ENCODE results near the gene CSF2RB. TPM values are rescaled to one million over a fixed set of nuclear protein-coding genes. Genes with fewer than 3 reads are reported as not detected.

CSF2RB gene
- total and polyA plus RNA-seq, 2 donors (not counting 3 experiments of a cell fraction or from before 2014, with no cell fraction given), result 20.6 to 68.2 TPM

DNA sequence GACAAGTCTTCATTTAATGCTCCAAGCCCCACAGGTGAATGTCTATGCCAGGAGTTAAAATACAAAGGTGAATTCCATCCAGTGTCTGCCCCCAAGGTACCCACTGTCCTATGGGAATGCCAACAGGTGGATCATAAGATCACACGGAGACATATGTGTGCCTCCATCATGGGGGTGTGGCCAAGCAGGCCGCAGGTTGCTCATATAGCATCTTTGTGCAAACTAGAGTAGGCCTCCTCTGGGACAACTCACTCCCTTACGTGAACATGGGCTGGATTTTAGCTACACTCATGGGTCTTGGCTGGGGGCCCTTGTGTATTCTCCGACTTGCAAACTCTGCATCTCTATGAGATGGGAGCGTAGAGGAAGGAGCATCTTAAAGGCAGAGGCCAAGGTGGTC, 45.7 kb upstream of the CSF2RB start:
- DNase-seq (ENCODE audit: low read depth, low spot score), result no peak
- dilution Hi-C loops (cut with MboI; ENCODE audit: extremely low pct_ligation_motif_present, low sequenced_read_pairs) (no loop called here), intact Hi-C loops (cut with micrococcal nuclease) (no loop called here)
- no peaks in the 10 kb centered on the region for H3K9me3 ChIP-seq (replicated peaks; ENCODE audit: control insufficient read depth, insufficient read depth, low read length)
- H4K20me1 ChIP-seq (replicated peaks; ENCODE audit: control insufficient read depth, extremely low read depth, insufficient read depth, low read length), result no peaks in the 10 kb centered on the region
- no peak for FAIRE-seq
- no peak overlapping the region for H2AFZ ChIP-seq (ENCODE audit: low read depth, low read length)
- no peak overlapping the region for H3K9ac ChIP-seq (replicated peaks; ENCODE audit: extremely low read depth, insufficient read depth, low read length)
- POLR2A ChIA-PET, result no interaction called here
- no peaks in the 10 kb centered on the region for H3K36me3 ChIP-seq (ENCODE audit: control insufficient read depth in 2 of 2, extremely low read depth in 1 of 2, insufficient read depth in 2 of 2, low read length in 2 of 2)
- TF ChIP-seq JUN (IDR thresholded peaks at IDR 0.05; ENCODE audit: borderline replicate concordance, insufficient read depth, insufficient read length, low read depth) (no peak), MYC (IDR thresholded peaks at IDR 0.05; ENCODE audit: low read depth, low read length) (no peak), GATA2 (IDR thresholded peaks at IDR 0.05; ENCODE audit: insufficient read depth, insufficient read length, low read depth, low read length) (no peak), FOS (IDR thresholded peaks at IDR 0.05; ENCODE audit: borderline replicate concordance, insufficient read depth, low read length) (no peak), POLR2AphosphoS5 (IDR thresholded peaks at IDR 0.05; ENCODE audit: insufficient read depth, low read depth, low read length) (no peak), POLR2A (IDR thresholded peaks at IDR 0.05; ENCODE audit: low read depth, low read length) (no peak)
- H3K27me3 ChIP-seq (ENCODE audit: control insufficient read depth in 2 of 2, insufficient read depth in 2 of 2, low read length in 2 of 2), result peaks cover 0 to 2% of the 10 kb centered on the region in 2 experiments
- no peak overlapping the region for H3K27ac ChIP-seq (ENCODE audit: insufficient read depth, low read depth, low read length)
- H3K4me2 ChIP-seq (ENCODE audit: insufficient read depth, low read length), result no peak overlapping the region
- BruUV-seq (replicated peaks), result no TSS peak
- H3K9me1 ChIP-seq (replicated peaks; ENCODE audit: control insufficient read depth, extremely low read depth, insufficient read depth, low read length), result no peaks in the 10 kb centered on the region
- CTCF ChIA-PET, result interaction anchor here (1.0 to 1.5 kb wide), 3 partner anchors 9 to 11 kb away, joined by 3 to 7 read pairs (median 4); no protein-coding TSS in a partner anchor
- no peak overlapping the region for H3K4me3 ChIP-seq (replicated peaks in 1 of 3; ENCODE audit: insufficient read depth in 1 of 3, low read depth in 1 of 3, low read length in 3 of 3)
- no peaks in the 10 kb centered on the region for H3K4me1 ChIP-seq (ENCODE audit: control insufficient read depth, extremely low read depth, insufficient read depth, low read length)
- no peaks in the 10 kb centered on the region for H3K79me2 ChIP-seq (ENCODE audit: control insufficient read depth, insufficient read depth, low read length)

GRCh38 chr22:36868546-36869181, 44.8 kb upstream of the CSF2RB start:
- H3K9me1 ChIP-seq (replicated peaks; ENCODE audit: control insufficient read depth, extremely low read depth, insufficient read depth, low read length), result no peaks in the 10 kb centered on the region
- peaks cover 0 to 2% of the 10 kb centered on the region in 2 experiments for H3K27me3 ChIP-seq (ENCODE audit: control insufficient read depth in 2 of 2, insufficient read depth in 2 of 2, low read length in 2 of 2)
- ChIA-PET CTCF (interaction anchor here (0.9 to 1.5 kb wide), 3 partner anchors 11 to 109 kb away, joined by 3 to 8 read pairs (median 7); no protein-coding TSS in a partner anchor), POLR2A (no interaction called here)
- no peak overlapping the region for H3K4me2 ChIP-seq (ENCODE audit: insufficient read depth, low read length)
- DNase-seq (ENCODE audit: low read depth, low spot score) (no peak), FAIRE-seq (no peak)
- intact Hi-C loops (cut with micrococcal nuclease) (no loop called here), dilution Hi-C loops (cut with MboI; ENCODE audit: extremely low pct_ligation_motif_present, low sequenced_read_pairs) (no loop called here)
- H4K20me1 ChIP-seq (replicated peaks; ENCODE audit: control insufficient read depth, extremely low read depth, insufficient read depth, low read length), result no peaks in the 10 kb centered on the region
- no peaks in the 10 kb centered on the region for H3K9me3 ChIP-seq (replicated peaks; ENCODE audit: control insufficient read depth, insufficient read depth, low read length)
- no peaks in the 10 kb centered on the region for H3K79me2 ChIP-seq (ENCODE audit: control insufficient read depth, insufficient read depth, low read length)
- H3K9ac ChIP-seq (replicated peaks; ENCODE audit: extremely low read depth, insufficient read depth, low read length), result no peak overlapping the region
- H3K36me3 ChIP-seq (ENCODE audit: control insufficient read depth in 2 of 2, extremely low read depth in 1 of 2, insufficient read depth in 2 of 2, low read length in 2 of 2), result no peaks in the 10 kb centered on the region
- no peak overlapping the region for H3K27ac ChIP-seq (ENCODE audit: insufficient read depth, low read depth, low read length)
- H2AFZ ChIP-seq (ENCODE audit: low read depth, low read length), result no peak overlapping the region
- no peak for TF ChIP-seq POLR2AphosphoS5 (IDR thresholded peaks at IDR 0.05; ENCODE audit: insufficient read depth, low read depth, low read length)
- no peak for TF ChIP-seq MYC (IDR thresholded peaks at IDR 0.05; ENCODE audit: low read depth, low read length)
- no peak for TF ChIP-seq JUN (IDR thresholded peaks at IDR 0.05; ENCODE audit: borderline replicate concordance, insufficient read depth, insufficient read length, low read depth)
- no peak for TF ChIP-seq GATA2 (IDR thresholded peaks at IDR 0.05; ENCODE audit: insufficient read depth, insufficient read length, low read depth, low read length)
- TF ChIP-seq FOS (IDR thresholded peaks at IDR 0.05; ENCODE audit: borderline replicate concordance, insufficient read depth, low read length), result no peak
- no peak for TF ChIP-seq EZH2 (IDR thresholded peaks at IDR 0.05; ENCODE audit: borderline replicate concordance, low read depth, low read length, severe bottlenecking)
- TF ChIP-seq POLR2A (IDR thresholded peaks at IDR 0.05; ENCODE audit: low read depth, low read length), result no peak
- TF ChIP-seq, protein P1, sequence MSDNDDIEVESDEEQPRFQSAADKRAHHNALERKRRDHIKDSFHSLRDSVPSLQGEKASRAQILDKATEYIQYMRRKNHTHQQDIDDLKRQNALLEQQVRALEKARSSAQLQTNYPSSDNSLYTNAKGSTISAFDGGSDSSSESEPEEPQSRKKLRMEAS (IDR thresholded peaks at IDR 0.05; ENCODE audit: insufficient read depth, insufficient read length), result no peak
- no peak for TF ChIP-seq CTCF (IDR thresholded peaks at IDR 0.05; ENCODE audit: extremely low read depth in 1 of 2, insufficient read depth in 1 of 2, low read depth in 1 of 2, low read length in 2 of 2)
- BruUV-seq (replicated peaks), result no TSS peak
- peaks cover 6% of the 10 kb centered on the region for H3K4me1 ChIP-seq (ENCODE audit: control insufficient read depth, extremely low read depth, insufficient read depth, low read length)
- H3K4me3 ChIP-seq (replicated peaks in 1 of 3; ENCODE audit: insufficient read depth in 1 of 3, low read depth in 1 of 3, low read length in 3 of 3), result no peak overlapping the region
